HepG2 (cell line): ENCODE results near the gene NUAK2. TPM values are rescaled to one million over a fixed set of nuclear protein-coding genes. Genes with fewer than 3 reads are reported as not detected.

Source experiments
- CBFB ChIP-seq: sonication (generic); formaldehyde crosslinking; IDR thresholded peaks from 2 replicates; pipeline ENCODE4 v1.4.0; 2020; ENCODE audit warnings: missing genetic modification reagents
- CBX1 ChIP-seq: IDR thresholded peaks from one replicate; pipeline ENCODE4 v1.6.1; 2016; ENCODE audit warnings: antibody characterized with exemption, low read depth
- CREB1 ChIP-seq, 2 experiments: fragments of 450-650 bp in 1 of 2; IDR thresholded peaks; 2 replicates each; pipeline ENCODE4 v1.6.1; 2016 to 2017; ENCODE audit warnings: control low read depth in 1 of 2, mild to moderate bottlenecking in 1 of 2, missing compliant biosample characterization in 1 of 2, missing genetic modification characterization in 1 of 2
- FOXK1 ChIP-seq: sonication (generic); formaldehyde crosslinking; IDR thresholded peaks from 2 replicates; pipeline ENCODE4 v1.4.0; 2020; ENCODE audit warnings: low read depth, missing genetic modification reagents, borderline replicate concordance
- HHEX ChIP-seq: IDR thresholded peaks from 2 replicates; pipeline ENCODE4 v1.6.1; 2016; ENCODE audit warnings: control low read depth
- HIVEP1 ChIP-seq: sonication (generic); formaldehyde crosslinking; IDR thresholded peaks from 2 replicates; pipeline ENCODE4 v1.4.0; 2020; ENCODE audit warnings: mild to moderate bottlenecking, missing genetic modification reagents
- HMGA1 ChIP-seq: sonication (generic); formaldehyde crosslinking; conservative IDR thresholded peaks from 2 replicates; pipeline ENCODE4 v1.4.0; 2020; ENCODE audit warnings: missing genetic modification reagents
- NFYB ChIP-seq: sonication (generic); formaldehyde crosslinking; IDR thresholded peaks from 2 replicates; pipeline ENCODE4 v1.4.0; 2020; ENCODE audit warnings: missing genetic modification reagents
- NR0B2 ChIP-seq: sonication (generic); formaldehyde crosslinking; IDR thresholded peaks from 2 replicates; pipeline ENCODE4 v1.4.0; 2020; ENCODE audit warnings: mild to moderate bottlenecking, missing genetic modification reagents
- POLR2AphosphoS5 ChIP-seq: IDR thresholded peaks from 2 replicates; pipeline ENCODE4 v1.6.1; 2012; ENCODE audit warnings: low read depth, low read length
- RFXAP ChIP-seq: sonication (generic); formaldehyde crosslinking; IDR thresholded peaks from 2 replicates; pipeline ENCODE4 v1.4.0; 2020; ENCODE audit warnings: missing genetic modification reagents, borderline replicate concordance
- SOX5 ChIP-seq: IDR thresholded peaks from 2 replicates; pipeline ENCODE4 v1.6.1; 2016; ENCODE audit warnings: borderline replicate concordance
- TCF12 ChIP-seq, 2 experiments: fragments of 450-650 bp in 1 of 2; sonication (generic) in 1 of 2; formaldehyde crosslinking in 1 of 2; IDR thresholded peaks; 2 replicates each; pipeline versions ENCODE4 v1.6.1 to v1.8.0; 2017 to 2022; ENCODE audit warnings: antibody characterized with exemption in 1 of 2, mild to moderate bottlenecking in 1 of 2, missing genetic modification reagents in 1 of 2, moderate library complexity in 1 of 2
- THAP11 ChIP-seq: IDR thresholded peaks from 2 replicates; pipeline ENCODE4 v1.6.1; 2016; ENCODE audit warnings: missing biosample characterization, missing genetic modification reagents
- ZFP36 ChIP-seq: fragments of 150-350 bp; IDR thresholded peaks from 2 replicates; pipeline ENCODE4 v1.6.1; 2018; ENCODE audit warnings: borderline replicate concordance, low read length, low read depth; ENCODE audit not compliant: partially characterized antibody
- ZFX ChIP-seq: sonication (generic); formaldehyde crosslinking; IDR thresholded peaks from 2 replicates; pipeline ENCODE4 v1.4.0; 2020; ENCODE audit warnings: mild to moderate bottlenecking, low read depth, missing genetic modification reagents, moderate library complexity
- ZNF136 ChIP-seq: sonication (generic); formaldehyde crosslinking; IDR thresholded peaks from 2 replicates; pipeline ENCODE4 v1.8.1; 2022; ENCODE audit warnings: low read depth, mild to moderate bottlenecking, moderate library complexity, missing genetic modification reagents
- ZNF281 ChIP-seq: sonication (generic); formaldehyde crosslinking; IDR thresholded peaks from 2 replicates; pipeline ENCODE4 v1.4.0; 2020; ENCODE audit warnings: missing genetic modification reagents, borderline replicate concordance
- ZNF644 ChIP-seq: IDR thresholded peaks from 2 replicates; pipeline ENCODE4 v1.6.1; 2016; ENCODE audit warnings: low read depth
- ZNF710 ChIP-seq: sonication (generic); formaldehyde crosslinking; IDR thresholded peaks from 2 replicates; pipeline ENCODE4 v1.5.0; 2020; ENCODE audit warnings: mild to moderate bottlenecking, missing genetic modification reagents, borderline replicate concordance
- ZNF747 ChIP-seq: sonication (generic); formaldehyde crosslinking; IDR thresholded peaks from 2 replicates; pipeline ENCODE4 v1.8.1; 2023; ENCODE audit warnings: missing genetic modification reagents, mild to moderate bottlenecking, borderline replicate concordance
- ZNF749 ChIP-seq: sonication (generic); formaldehyde crosslinking; IDR thresholded peaks from 2 replicates; pipeline ENCODE4 v1.8.0; 2022; ENCODE audit warnings: mild to moderate bottlenecking, missing genetic modification reagents, moderate library complexity, borderline replicate concordance
- ZNF772 ChIP-seq: sonication (generic); formaldehyde crosslinking; IDR thresholded peaks from 2 replicates; pipeline ENCODE4 v1.5.0; 2020; ENCODE audit warnings: mild to moderate bottlenecking, missing genetic modification reagents
- polyA plus RNA-seq, 8 experiments: library from polyadenylated mRNA; depleted of rRNA in 3 of 8; stranded (reverse) in 7 of 8; unstranded in 1 of 8; fragments of >200 nt; fragmentation: Illumina TruSeq in 4 of 8; extraction: Trizol in 4 of 8; gene quantifications; 2 replicates each; pipeline versions ENCODE4 v1.2.1 to v1.2.3, GENCODE V29; 2011 to 2016; ENCODE audit warnings: low read depth in 4 of 8, missing spikeins in 1 of 8, mixed read lengths in 1 of 8; ENCODE audit not compliant: insufficient read depth in 1 of 8
- total RNA-seq, 5 experiments: library from RNA; depleted of rRNA; stranded (reverse); fragments of >200 nt; fragmentation: Illumina TruSeq; extraction: Trizol; gene quantifications; 2 replicates each; pipeline ENCODE4 v1.2.3, GENCODE V29; 2016; ENCODE audit warnings: low read depth in 1 of 5
- TF ChIP-seq, protein P1 (sequence below): IDR thresholded peaks from 2 replicates; pipeline ENCODE4 v1.6.1; 2016; ENCODE audit warnings: missing genetic modification reagents, missing compliant biosample characterization

NUAK2 gene
- total and polyA plus RNA-seq, 2 of the 13 experiments (the other 11 are each of a cell fraction or from before 2014, with no cell fraction given) = 0.75 to 1.1 TPM

DNA sequence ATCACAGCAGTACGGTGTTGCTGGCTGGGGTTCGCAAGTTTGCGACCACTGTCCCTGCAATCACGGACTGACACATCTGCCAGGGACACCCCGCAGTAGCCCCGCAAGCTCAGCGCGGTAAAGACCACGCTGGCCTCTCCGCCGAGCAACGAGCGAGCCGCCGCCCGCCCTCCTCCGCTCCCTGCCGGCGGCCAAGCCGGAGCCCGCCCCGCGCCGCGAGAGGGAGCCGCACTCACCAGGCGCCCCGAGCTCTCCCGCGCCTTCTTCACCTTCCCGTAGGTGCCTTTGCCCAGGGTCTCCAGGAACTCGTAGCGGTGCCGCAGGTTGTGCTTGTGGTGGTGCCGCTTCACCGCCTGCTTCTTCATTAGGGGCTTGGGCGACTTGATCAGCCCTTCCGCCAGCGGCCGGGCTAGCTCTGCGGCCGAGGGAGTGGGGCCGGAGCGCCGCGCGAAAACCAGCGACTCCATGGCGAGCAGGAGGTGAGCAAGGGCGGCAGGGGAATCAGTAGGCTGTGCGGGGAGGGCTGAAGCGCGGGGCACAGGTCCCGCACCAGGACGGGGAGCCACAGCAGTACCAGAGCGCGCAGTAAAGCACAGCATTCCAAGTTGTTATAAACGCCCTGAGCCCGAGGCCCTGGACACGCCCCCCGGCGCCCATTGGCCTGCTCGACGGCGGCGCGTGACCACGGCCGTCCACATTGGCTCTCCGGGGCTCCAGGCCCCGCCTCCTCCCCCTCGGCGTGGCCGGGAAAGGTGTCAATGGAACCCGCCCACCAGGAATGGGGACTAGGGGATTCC, at the start of gene NUAK2 (continued):
- TF ChIP-seq HIVEP1 (CRISPR knock-in tag) = peak; percentile 82
- peak; percentile 62; the same call in 1 of the 2 replicates for TF ChIP-seq ZNF772 (CRISPR knock-in tag)
- no peak for TF ChIP-seq CBX1
- TF ChIP-seq TCF12 (IDR thresholded peaks at IDR 0.05) = no peak
- no peak for TF ChIP-seq TCF12 (CRISPR knock-in tag; IDR thresholded peaks at IDR 0.05)
- 0 out of 2 replicates have a peak, but pooled peaks have one; percentile 30 for TF ChIP-seq CBFB
- TF ChIP-seq SOX5 = no peak
- no peak for TF ChIP-seq ZFP36
- TF ChIP-seq RFXAP (CRISPR knock-in tag) = no peak
- TF ChIP-seq ZNF136 = peak; percentile 72
- 0 out of 2 replicates have a peak, but pooled peaks have one; percentile 40 for TF ChIP-seq CREB1 (IDR thresholded peaks at IDR 0.05)
- TF ChIP-seq CREB1 (CRISPR knock-in tag; IDR thresholded peaks at IDR 0.05) = 0 out of 2 replicates have a peak, but pooled peaks have one; percentile 35
- TF ChIP-seq, protein P1, sequence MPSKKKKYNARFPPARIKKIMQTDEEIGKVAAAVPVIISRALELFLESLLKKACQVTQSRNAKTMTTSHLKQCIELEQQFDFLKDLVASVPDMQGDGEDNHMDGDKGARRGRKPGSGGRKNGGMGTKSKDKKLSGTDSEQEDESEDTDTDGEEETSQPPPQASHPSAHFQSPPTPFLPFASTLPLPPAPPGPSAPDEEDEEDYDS (CRISPR knock-in tag) = peak; percentile 97
- TF ChIP-seq NFYB (CRISPR knock-in tag) = peak; percentile 91
- TF ChIP-seq ZNF747 (CRISPR knock-in tag) = 0 out of 2 replicates have a peak, but pooled peaks have one; percentile 37
- TF ChIP-seq FOXK1 (CRISPR knock-in tag) = peak; percentile 19; the same call in 1 of the 2 replicates
- no peak for TF ChIP-seq ZNF749 (CRISPR knock-in tag)
- peak; percentile 74 for TF ChIP-seq ZFX (CRISPR knock-in tag)
- TF ChIP-seq ZNF644 (CRISPR knock-in tag) = no peak
- 0 out of 2 replicates have a peak, but pooled peaks have one; percentile 34 for TF ChIP-seq NR0B2 (CRISPR knock-in tag)
- peak; percentile 21; the same call in 1 of the 2 replicates for TF ChIP-seq THAP11 (CRISPR knock-in tag)
- TF ChIP-seq POLR2AphosphoS5 = peak; percentile 56
- TF ChIP-seq HHEX (CRISPR knock-in tag) = no peak
- no peak for TF ChIP-seq HMGA1 (CRISPR knock-in tag)
- peak; percentile 41; the same call in 1 of the 2 replicates for TF ChIP-seq ZNF710 (CRISPR knock-in tag)
- peak; percentile 10 for TF ChIP-seq ZNF281 (CRISPR knock-in tag)
